ENCODE data around the gene PIP4K2A. TPM values are rescaled to one million over a fixed set of nuclear protein-coding genes. Genes with fewer than 3 reads are reported as not detected.

PIP4K2A gene
- total and polyA plus RNA-seq, 2 of the 13 experiments (the other 11 are each of a cell fraction or from before 2014, with no cell fraction given), result 9.1 to 22.6 TPM

- TF ChIP-seq, protein P1, sequence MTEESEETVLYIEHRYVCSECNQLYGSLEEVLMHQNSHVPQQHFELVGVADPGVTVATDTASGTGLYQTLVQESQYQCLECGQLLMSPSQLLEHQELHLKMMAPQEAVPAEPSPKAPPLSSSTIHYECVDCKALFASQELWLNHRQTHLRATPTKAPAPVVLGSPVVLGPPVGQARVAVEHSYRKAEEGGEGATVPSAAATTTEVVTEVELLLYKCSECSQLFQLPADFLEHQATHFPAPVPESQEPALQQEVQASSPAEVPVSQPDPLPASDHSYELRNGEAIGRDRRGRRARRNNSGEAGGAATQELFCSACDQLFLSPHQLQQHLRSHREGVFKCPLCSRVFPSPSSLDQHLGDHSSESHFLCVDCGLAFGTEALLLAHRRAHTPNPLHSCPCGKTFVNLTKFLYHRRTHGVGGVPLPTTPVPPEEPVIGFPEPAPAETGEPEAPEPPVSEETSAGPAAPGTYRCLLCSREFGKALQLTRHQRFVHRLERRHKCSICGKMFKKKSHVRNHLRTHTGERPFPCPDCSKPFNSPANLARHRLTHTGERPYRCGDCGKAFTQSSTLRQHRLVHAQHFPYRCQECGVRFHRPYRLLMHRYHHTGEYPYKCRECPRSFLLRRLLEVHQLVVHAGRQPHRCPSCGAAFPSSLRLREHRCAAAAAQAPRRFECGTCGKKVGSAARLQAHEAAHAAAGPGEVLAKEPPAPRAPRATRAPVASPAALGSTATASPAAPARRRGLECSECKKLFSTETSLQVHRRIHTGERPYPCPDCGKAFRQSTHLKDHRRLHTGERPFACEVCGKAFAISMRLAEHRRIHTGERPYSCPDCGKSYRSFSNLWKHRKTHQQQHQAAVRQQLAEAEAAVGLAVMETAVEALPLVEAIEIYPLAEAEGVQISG (CRISPR knock-in tag; IDR thresholded peaks at IDR 0.05), result no peak; the same call in 1 of the 2 replicates
- TF ChIP-seq HNRNPUL1 (IDR thresholded peaks at IDR 0.05; ENCODE audit: low read depth, low read length) (no peak), THRA (CRISPR knock-in tag; IDR thresholded peaks at IDR 0.05; ENCODE audit: borderline replicate concordance) (no peak), ZNF3 (CRISPR knock-in tag; IDR thresholded peaks at IDR 0.05) (no peak), ARNT2 (CRISPR knock-in tag; IDR thresholded peaks at IDR 0.05; ENCODE audit: low read depth) (peak; percentile 56; the same call in 1 of the 2 replicates), ZNF451 (CRISPR knock-in tag; IDR thresholded peaks at IDR 0.05) (no peak), CC2D1A (CRISPR knock-in tag; IDR thresholded peaks at IDR 0.05) (no peak), JUNB (CRISPR knock-in tag; IDR thresholded peaks at IDR 0.05; ENCODE audit: borderline replicate concordance) (no peak), HNF4A (CRISPR knock-in tag; IDR thresholded peaks at IDR 0.05) (no peak), ZNF772 (CRISPR knock-in tag; IDR thresholded peaks at IDR 0.05) (peak; percentile 38; the same call in 1 of the 2 replicates), ESRRA (CRISPR knock-in tag; IDR thresholded peaks at IDR 0.05; ENCODE audit: low read depth) (no peak)
- TF ChIP-seq, protein P2, sequence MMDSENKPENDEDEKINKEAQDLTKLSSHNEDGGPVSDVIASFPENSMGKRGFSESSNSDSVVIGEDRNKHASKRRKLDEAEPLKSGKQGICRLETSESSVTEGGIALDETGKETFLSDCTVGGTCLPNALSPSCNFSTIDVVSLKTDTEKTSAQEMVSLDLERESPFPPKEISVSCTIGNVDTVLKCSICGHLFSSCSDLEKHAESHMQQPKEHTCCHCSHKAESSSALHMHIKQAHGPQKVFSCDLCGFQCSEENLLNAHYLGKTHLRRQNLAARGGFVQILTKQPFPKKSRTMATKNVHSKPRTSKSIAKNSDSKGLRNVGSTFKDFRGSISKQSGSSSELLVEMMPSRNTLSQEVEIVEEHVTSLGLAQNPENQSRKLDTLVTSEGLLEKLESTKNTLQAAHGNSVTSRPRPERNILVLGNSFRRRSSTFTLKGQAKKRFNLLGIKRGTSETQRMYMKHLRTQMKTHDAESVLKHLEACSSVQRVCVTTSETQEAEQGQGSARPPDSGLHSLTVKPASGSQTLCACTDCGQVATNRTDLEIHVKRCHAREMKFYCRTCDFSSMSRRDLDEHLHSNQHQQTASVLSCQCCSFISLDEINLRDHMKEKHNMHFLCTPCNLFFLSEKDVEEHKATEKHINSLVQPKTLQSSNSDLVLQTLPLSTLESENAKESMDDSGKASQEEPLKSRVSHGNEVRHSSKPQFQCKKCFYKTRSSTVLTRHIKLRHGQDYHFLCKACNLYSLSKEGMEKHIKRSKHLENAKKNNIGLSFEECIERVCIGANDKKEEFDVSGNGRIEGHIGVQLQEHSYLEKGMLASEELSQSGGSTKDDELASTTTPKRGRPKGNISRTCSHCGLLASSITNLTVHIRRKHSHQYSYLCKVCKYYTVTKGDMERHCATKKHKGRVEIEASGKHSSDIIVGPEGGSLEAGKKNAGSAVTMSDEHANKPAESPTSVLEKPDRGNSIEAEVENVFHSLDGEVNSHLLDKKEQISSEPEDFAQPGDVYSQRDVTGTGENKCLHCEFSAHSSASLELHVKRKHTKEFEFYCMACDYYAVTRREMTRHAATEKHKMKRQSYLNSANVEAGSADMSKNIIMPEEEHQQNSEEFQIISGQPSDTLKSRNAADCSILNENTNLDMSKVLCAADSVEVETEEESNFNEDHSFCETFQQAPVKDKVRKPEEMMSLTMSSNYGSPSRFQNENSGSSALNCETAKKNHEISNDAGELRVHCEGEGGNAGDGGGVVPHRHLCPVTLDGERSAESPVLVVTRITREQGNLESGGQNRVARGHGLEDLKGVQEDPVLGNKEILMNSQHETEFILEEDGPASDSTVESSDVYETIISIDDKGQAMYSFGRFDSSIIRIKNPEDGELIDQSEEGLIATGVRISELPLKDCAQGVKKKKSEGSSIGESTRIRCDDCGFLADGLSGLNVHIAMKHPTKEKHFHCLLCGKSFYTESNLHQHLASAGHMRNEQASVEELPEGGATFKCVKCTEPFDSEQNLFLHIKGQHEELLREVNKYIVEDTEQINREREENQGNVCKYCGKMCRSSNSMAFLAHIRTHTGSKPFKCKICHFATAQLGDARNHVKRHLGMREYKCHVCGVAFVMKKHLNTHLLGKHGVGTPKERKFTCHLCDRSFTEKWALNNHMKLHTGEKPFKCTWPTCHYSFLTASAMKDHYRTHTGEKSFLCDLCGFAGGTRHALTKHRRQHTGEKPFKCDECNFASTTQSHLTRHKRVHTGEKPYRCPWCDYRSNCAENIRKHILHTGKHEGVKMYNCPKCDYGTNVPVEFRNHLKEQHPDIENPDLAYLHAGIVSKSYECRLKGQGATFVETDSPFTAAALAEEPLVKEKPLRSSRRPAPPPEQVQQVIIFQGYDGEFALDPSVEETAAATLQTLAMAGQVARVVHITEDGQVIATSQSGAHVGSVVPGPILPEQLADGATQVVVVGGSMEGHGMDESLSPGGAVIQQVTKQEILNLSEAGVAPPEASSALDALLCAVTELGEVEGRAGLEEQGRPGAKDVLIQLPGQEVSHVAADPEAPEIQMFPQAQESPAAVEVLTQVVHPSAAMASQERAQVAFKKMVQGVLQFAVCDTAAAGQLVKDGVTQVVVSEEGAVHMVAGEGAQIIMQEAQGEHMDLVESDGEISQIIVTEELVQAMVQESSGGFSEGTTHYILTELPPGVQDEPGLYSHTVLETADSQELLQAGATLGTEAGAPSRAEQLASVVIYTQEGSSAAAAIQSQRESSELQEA (CRISPR knock-in tag; IDR thresholded peaks at IDR 0.05; ENCODE audit: not compliant biosample characterization), result no peak
- TF ChIP-seq, protein P3, sequence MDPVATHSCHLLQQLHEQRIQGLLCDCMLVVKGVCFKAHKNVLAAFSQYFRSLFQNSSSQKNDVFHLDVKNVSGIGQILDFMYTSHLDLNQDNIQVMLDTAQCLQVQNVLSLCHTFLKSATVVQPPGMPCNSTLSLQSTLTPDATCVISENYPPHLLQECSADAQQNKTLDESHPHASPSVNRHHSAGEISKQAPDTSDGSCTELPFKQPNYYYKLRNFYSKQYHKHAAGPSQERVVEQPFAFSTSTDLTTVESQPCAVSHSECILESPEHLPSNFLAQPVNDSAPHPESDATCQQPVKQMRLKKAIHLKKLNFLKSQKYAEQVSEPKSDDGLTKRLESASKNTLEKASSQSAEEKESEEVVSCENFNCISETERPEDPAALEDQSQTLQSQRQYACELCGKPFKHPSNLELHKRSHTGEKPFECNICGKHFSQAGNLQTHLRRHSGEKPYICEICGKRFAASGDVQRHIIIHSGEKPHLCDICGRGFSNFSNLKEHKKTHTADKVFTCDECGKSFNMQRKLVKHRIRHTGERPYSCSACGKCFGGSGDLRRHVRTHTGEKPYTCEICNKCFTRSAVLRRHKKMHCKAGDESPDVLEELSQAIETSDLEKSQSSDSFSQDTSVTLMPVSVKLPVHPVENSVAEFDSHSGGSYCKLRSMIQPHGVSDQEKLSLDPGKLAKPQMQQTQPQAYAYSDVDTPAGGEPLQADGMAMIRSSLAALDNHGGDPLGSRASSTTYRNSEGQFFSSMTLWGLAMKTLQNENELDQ (CRISPR knock-in tag; IDR thresholded peaks at IDR 0.05; ENCODE audit: borderline replicate concordance), result no peak
Observed at GRCh38 chr10:22714479-22715289, at the start of gene PIP4K2A (continued).
